Naive B cell (primary cell): ENCODE results near the gene CLDND2. TPM values are rescaled to one million over a fixed set of nuclear protein-coding genes. Genes with fewer than 3 reads are reported as not detected.

Experiments used
- ATAC-seq, 2 donors: fragments of 150-1000 bp; cut with Tn5 transposase; 2 replicates each; pipeline ENCODE4 v1.10.0; 2021; ENCODE audit warnings: low read depth in 2 of 2, mild to moderate bottlenecking in 2 of 2, moderate library complexity in 2 of 2
- DNase-seq: peaks from one replicate; pipeline ENCODE4 v3.0.0; 2022
- H3K27ac Mint-ChIP-seq, 6 donors: one replicate each; pipeline ENCODE4 v1.8.0; 2020 to 2022; ENCODE audit warnings: mild to moderate bottlenecking in 6 of 6, mixed read lengths in 6 of 6, moderate library complexity in 5 of 6, inconsistent platforms in 2 of 6
- H3K27me3 Mint-ChIP-seq, 3 donors: one replicate each; pipeline ENCODE4 v1.8.0; 2021 to 2022; ENCODE audit warnings: mixed read lengths in 3 of 3, mild to moderate bottlenecking in 1 of 3
- H3K36me3 Mint-ChIP-seq, 2 donors: one replicate each; pipeline ENCODE4 v1.8.0; 2020 to 2022; ENCODE audit warnings: mixed read lengths in 2 of 2, inconsistent platforms in 1 of 2, mild to moderate bottlenecking in 1 of 2
- H3K4me1 Mint-ChIP-seq, 3 donors: one replicate each; pipeline ENCODE4 v1.8.0; 2020 to 2022; ENCODE audit warnings: mixed read lengths in 3 of 3, inconsistent platforms in 1 of 3, mild to moderate bottlenecking in 1 of 3, moderate library complexity in 1 of 3
- H3K4me3 Mint-ChIP-seq, 8 donors: one replicate each; pipeline ENCODE4 v1.8.0; 2020 to 2022; ENCODE audit warnings: mild to moderate bottlenecking in 8 of 8, mixed read lengths in 8 of 8, moderate library complexity in 8 of 8, inconsistent platforms in 2 of 8
- H3K9me3 Mint-ChIP-seq, 7 donors: one replicate each; pipeline ENCODE4 v1.8.0; 2020 to 2022; ENCODE audit warnings: mixed read lengths in 7 of 7, mild to moderate bottlenecking in 5 of 7, inconsistent platforms in 2 of 7, moderate library complexity in 1 of 7
- polyA plus RNA-seq, 6 donors: library from polyadenylated mRNA; unstranded; fragments of 300-500 nt; fragmentation: Illumina TruSeq; gene quantifications; one replicate each; pipeline ENCODE4 v1.2.3, GENCODE V29; 2021; ENCODE audit warnings: low read depth in 6 of 6

Gene CLDND2
- polyA plus RNA-seq, 6 donors from 2014 or later, result 0.46 to 1.2 TPM; not detected in 4

DNA sequence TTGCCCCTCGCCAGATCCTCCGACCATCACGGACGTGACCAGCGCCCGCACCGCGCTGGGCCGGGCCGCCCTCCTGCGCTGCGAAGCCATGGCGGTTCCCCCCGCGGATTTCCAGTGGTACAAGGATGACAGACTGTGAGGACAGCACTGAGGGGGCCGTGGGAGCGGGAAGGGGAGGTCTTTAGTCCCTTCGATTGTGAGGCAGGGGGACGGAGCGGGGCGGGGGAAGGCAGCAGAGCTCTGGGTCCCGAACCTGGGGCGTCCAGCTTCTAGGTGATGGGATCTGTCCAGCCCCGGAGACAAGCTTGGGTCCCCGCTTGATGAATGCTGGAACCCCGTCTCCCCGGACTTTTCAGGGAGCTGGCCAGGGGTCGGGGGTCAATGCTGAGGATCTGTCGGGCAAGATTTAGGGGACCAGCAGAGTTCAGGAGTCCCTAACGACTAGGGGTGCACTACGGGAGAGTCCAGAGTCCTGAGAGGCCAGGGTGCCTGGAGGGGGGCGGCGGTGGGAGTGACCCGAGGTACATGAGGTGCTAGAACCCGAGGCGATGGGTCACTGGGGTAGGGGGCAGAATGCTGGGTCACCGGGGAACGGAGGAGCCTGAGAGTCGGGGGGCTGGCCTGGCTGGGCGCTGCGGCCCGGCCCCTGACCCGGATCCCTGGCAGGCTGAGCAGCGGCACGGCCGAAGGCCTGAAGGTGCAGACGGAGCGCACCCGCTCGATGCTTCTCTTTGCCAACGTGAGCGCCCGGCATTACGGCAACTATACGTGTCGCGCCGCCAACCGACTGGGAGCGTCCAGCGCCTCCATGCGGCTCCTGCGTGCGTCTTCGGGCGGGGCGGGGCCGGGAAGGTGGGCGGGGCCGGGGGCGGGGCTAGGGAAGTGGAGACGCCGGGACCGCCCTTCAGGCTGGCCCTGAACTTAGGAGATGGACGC is 41.5 kb downstream of the CLDND2 start:
- DNase-seq (peak; percentile 12), ATAC-seq (peak; percentile 67 to 71)
- Mint-ChIP-seq H3K27ac (peak overlapping the region in 1 of 6 donors; percentile 65), H3K36me3 (peaks cover 13 to 25% of the 10 kb centered on the region in 2 donors), H3K27me3 (peaks cover 52 to 93% (median 88%) of the 10 kb centered on the region in 3 donors), H3K9me3 (peaks cover 4 to 18% (median 5%) of the 10 kb centered on the region in 7 donors), H3K4me3 (peak overlapping the region in 6 of 8 donors; percentile 37 to 75 (median 64)), H3K4me1 (peaks cover 8 to 9% (median 8%) of the 10 kb centered on the region in 3 donors)

DNA sequence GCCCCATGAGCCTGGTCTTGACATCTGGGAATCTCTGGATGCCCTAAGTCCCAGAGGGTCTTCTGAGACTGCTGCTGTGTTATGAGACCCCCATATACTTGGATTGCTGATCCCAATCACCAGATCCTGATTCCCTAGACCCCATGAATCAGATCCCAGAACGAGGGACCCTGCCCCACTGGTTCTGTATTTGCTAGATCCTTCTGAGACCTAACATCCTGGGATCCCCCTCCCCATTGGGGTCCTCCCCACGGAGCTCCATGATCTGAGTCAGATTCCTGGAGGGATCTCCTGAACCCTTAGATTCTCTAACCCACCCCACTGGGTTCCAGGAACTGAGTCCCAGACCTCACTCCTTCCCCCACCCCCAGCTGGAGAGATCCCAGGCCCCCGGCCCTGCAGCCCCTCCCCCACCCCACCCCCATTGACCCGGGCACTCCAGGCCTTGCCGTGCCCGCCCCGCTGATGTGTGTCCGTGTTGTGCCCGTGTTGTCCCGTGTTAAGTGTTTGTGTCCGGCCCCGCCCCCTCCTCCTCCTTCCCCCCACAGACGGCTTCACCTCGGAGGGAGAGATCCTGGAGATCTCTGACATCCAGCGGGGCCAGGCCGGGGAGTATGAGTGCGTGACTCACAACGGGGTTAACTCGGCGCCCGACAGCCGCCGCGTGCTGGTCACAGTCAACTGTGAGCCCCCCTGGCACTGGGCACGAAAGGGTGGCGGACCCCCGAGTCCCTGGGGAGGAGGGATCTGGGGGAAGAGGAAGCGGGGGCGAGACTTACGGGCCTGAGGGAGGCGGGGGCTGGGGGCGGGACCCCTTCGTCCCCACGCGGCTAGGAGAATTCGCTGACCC is 42.4 kb downstream of the CLDND2 start:
- Mint-ChIP-seq H3K4me3 (peak overlapping the region in 4 of 8 donors; percentile 37 to 46 (median 42)), H3K27me3 (peaks cover 47 to 93% (median 88%) of the 10 kb centered on the region in 3 donors), H3K27ac (peak overlapping the region in 1 of 6 donors; percentile 63)

DNA sequence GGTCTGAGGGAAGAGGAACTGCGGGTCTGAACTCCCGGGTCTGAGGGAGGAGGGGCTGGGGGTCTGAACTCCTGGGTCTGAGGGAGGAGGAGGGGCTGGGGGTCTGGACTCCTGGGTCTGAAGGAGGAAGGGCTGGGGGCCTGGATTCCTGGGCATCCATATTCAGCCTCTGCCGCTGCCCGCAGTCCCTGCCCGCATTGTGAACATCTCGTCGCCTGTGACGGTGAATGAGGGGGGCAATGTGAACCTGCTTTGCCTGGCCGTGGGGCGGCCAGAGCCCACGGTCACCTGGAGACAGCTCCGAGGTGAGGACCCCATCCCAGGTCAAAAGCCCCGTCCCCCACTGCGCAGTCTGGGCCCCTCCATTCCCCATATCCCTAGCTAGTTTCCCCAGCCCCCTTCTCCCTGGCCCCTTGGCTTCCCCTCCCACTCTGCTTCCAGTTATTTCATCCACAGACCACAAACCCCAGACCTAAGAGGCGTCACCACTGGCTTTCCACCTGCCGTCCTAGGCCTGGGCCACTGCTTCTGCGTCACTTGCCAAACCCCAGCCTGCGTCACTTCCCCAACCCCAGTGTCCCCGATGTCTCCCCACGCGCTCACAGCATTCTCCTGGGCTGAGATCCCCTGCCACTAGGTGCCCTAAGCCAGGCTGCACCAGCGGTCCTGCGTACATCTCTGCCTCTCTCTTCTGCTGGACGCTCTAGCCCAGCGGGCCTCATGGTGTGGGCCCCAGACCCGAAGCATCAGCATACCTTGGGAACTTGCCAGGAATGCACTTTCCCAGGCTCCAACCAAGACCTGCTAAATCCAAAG is 43.4 kb downstream of the CLDND2 start:
- H3K4me3 Mint-ChIP-seq, result peak overlapping the region in 2 of 8 donors; percentile 44 to 46
- peak; percentile 45 to 60 for ATAC-seq
- peaks cover under 1 to 17% of the 10 kb centered on the region in 2 donors for H3K36me3 Mint-ChIP-seq
- H3K4me1 Mint-ChIP-seq, result peaks cover 8 to 9% (median 8%) of the 10 kb centered on the region in 3 donors
- H3K27me3 Mint-ChIP-seq, result peaks cover 47 to 88% (median 83%) of the 10 kb centered on the region in 3 donors
- peak overlapping the region in 1 of 6 donors; percentile 7 for H3K27ac Mint-ChIP-seq
- peaks cover under 1 to 7% (median 4%) of the 10 kb centered on the region in 7 donors for H3K9me3 Mint-ChIP-seq
- no peak for DNase-seq

More for the DNA sequence above, 42.4 kb downstream of the CLDND2 start:
- DNase-seq, result no peak
- peaks cover 8 to 9% (median 8%) of the 10 kb centered on the region in 3 donors for H3K4me1 Mint-ChIP-seq
- no peak for ATAC-seq
- peaks cover 4 to 18% (median 6%) of the 10 kb centered on the region in 7 donors for H3K9me3 Mint-ChIP-seq
- H3K36me3 Mint-ChIP-seq, result peaks cover 8 to 18% of the 10 kb centered on the region in 2 donors

DNA sequence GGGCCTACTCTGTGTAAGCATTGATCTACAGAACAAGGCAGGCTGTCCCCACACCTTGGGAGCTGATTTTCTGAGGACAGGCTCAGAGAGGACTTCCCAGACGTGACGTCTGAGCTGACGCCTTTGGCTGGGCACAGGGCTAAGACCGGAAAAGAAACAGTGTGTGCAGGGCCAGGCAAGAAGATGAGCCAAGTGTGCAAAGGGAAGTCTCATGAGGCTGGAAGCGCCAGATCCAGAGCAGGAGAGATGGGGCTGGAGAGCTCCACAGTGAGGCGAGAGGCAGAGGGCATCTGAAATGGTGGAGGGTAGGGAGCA is 44.7 kb downstream of the CLDND2 start:
- DNase-seq (no peak), ATAC-seq (no peak)
- Mint-ChIP-seq H3K9me3 (peaks cover under 1 to 7% (median 4%) of the 10 kb centered on the region in 7 donors), H3K4me3 (no peak overlapping the region), H3K36me3 (peaks cover 0 to 17% of the 10 kb centered on the region in 2 donors), H3K27me3 (peaks cover 45 to 86% (median 80%) of the 10 kb centered on the region in 3 donors), H3K27ac (no peak overlapping the region), H3K4me1 (peaks cover 4 to 8% (median 8%) of the 10 kb centered on the region in 3 donors)

DNA sequence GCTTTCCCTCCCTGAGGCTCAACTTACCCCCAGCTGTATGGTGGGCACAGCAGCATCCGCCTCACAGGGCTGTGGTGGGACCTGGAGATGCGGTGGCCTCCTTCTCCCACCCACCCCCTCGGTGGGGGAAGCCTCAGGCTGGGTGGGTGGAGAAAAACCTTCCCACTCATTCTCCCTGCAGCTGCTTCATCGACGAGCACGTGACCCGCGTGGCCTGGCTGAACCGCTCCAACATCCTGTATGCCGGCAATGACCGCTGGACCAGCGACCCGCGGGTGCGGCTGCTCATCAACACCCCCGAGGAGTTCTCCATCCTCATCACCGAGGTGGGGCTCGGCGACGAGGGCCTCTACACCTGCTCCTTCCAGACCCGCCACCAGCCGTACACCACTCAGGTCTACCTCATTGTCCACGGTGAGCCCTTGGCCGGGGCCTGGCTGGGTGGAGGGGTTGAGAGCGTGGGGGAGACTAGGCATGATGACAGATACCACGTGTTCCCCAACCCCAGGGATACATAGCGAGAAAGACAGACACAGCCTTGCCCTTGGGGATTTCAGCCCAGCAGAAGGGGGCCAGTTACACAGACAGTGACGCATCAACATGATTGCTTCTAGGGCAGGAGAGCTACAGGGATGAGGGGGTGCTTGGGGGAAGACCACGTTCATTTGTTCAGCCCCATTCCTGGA is 45.2 kb downstream of the CLDND2 start:
- no peak for ATAC-seq
- Mint-ChIP-seq H3K27ac (peak overlapping the region in 1 of 6 donors; percentile 25), H3K4me3 (no peak overlapping the region), H3K9me3 (peaks cover 2 to 7% (median 4%) of the 10 kb centered on the region in 7 donors), H3K36me3 (peaks cover 0 to 17% of the 10 kb centered on the region in 2 donors), H3K4me1 (peaks cover 4 to 8% (median 8%) of the 10 kb centered on the region in 3 donors), H3K27me3 (peaks cover 47 to 84% (median 77%) of the 10 kb centered on the region in 3 donors)
- no peak for DNase-seq

DNA sequence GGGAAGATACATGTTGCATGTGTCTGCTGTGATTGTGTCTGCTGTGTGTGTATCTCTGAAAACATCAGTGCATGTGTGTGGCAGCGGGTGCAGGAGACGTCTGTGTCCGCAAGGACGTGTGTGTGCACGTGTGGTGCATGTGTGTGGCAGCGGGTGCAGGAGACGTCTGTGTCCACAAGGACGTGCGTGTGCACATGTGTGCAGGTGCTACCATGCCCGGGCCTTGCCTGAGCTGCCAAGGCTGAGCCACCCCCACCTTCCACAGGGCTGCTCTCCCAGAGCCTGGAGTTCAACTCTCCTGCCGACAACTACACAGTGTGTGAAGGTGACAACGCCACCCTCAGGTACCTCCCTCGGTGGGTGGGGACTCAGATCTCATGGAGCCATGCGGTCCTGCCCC is 47.0 kb downstream of the CLDND2 start:
- H3K4me1 Mint-ChIP-seq, result peaks cover 0 to 1% (median 0%) of the 10 kb centered on the region in 3 donors
- H3K27ac Mint-ChIP-seq, result peak overlapping the region in 1 of 6 donors; percentile 49
- H3K4me3 Mint-ChIP-seq, result no peak overlapping the region
- H3K9me3 Mint-ChIP-seq, result peaks cover 1 to 6% (median 4%) of the 10 kb centered on the region in 7 donors
- H3K27me3 Mint-ChIP-seq, result peaks cover 42 to 70% (median 65%) of the 10 kb centered on the region in 3 donors
- DNase-seq (no peak), ATAC-seq (no peak)
- peaks cover 0 to 10% of the 10 kb centered on the region in 2 donors for H3K36me3 Mint-ChIP-seq

DNA sequence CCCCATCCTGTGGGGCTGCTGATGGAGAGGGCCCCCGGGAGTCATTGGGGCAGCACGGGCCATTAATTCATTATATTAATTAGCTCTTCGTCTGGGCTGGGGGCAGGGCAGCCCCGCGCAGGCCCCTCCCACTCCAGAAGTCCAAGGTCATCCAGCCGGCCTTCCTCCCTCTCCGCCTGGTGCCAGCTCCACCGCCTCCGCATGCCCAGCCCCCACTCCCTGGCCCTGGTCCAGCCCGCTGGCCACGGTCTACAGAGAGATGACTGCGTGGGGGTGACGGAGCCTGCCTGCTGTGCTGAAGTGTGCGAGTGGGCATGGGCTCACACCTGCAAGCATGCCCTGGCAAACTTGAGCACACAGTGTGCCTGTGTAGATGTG is 48.5 kb downstream of the CLDND2 start:
- peaks cover 1 to 8% (median 4%) of the 10 kb centered on the region in 7 donors for H3K9me3 Mint-ChIP-seq
- H3K27ac Mint-ChIP-seq, result no peak overlapping the region
- H3K36me3 Mint-ChIP-seq, result peaks cover 3 to 14% of the 10 kb centered on the region in 2 donors
- no peak for ATAC-seq
- H3K27me3 Mint-ChIP-seq, result peaks cover 44 to 58% (median 58%) of the 10 kb centered on the region in 3 donors
- DNase-seq, result no peak
- no peaks in the 10 kb centered on the region for H3K4me1 Mint-ChIP-seq
- H3K4me3 Mint-ChIP-seq, result no peak overlapping the region

DNA sequence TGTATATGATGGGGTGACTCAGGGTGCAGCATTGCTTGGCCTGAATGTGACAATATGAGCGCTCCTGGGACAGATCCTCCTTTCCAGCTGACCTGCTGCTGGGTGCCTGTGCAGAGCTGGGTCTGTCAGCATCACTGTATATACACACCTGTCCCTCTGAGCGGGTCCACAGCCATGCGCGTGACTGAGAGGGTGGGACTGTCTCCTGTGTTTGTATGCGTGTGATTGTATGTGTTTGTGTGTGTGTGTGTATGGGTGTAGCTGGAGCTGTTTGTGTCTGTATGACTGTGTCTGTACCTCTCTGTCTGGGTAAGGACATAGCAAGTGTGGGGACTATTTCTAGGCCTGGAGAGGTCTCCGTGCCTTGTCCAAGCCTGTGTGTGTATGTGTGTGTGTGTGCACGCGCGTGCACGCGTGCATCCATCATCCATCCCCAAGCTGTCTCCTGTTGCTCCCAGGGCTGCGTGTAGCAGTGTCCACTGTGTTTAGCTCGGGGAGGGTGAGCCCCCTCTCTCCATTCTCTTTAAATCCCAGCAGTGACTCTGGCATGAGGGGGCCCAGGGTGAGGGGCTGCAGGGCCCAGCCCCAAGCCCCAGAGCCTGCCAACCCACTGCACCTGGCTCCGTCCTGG is 49.0 kb downstream of the CLDND2 start:
- H3K36me3 Mint-ChIP-seq, result peaks cover 5 to 19% of the 10 kb centered on the region in 2 donors
- no peak overlapping the region for H3K27ac Mint-ChIP-seq
- peaks cover 1 to 13% (median 6%) of the 10 kb centered on the region in 7 donors for H3K9me3 Mint-ChIP-seq
- ATAC-seq (no peak), DNase-seq (no peak)
- no peaks in the 10 kb centered on the region for H3K4me1 Mint-ChIP-seq
- H3K27me3 Mint-ChIP-seq, result peaks cover 45 to 58% (median 58%) of the 10 kb centered on the region in 3 donors
- H3K4me3 Mint-ChIP-seq, result no peak overlapping the region

DNA sequence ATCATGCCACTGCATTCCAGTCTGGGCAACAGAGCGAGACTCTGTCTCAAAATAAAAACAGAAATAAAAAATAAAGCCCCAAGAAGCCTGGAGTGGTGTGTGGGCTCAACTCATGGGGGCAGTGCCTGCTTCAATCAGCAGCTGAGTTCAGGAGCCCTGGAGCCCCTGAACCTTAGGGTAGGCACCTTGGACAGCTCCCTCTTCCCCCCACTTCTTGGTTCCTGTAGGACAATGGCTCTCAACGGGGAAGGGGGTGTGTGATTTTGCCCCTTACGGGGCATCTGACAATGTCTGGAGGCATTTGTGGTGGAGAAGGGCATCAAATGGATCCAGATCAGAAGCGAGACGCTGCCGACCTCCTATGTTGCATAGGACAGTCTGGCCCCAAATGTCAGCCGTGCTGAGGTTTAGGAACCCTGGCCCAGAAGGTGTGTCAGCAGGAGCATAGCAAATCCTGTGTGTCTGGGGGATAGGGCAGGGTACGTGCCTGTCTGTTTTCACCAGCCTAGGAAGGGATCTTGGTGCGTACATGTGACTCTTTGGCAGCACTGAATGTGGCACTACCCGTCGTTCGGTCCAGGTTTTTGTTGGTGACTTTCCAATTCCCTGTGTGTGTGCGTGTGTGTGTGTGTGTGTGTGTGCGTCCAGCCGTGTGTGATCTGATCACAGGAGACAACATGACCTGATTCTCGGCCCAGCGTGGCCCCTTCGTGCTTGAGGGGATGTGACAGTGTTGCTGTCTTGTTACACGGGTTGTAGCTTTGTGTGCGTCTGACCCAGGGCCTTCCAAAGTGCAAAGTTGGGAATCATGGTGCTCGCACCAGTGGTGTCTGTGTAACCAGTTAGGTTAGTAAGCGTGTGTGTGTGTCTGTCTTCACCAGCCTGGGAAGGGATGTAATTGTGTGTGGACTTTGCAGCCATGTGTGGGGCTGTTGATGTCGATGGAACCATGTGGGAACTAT is 49.8 kb downstream of the CLDND2 start:
- peaks cover 3 to 17% (median 8%) of the 10 kb centered on the region in 7 donors for H3K9me3 Mint-ChIP-seq
- H3K4me1 Mint-ChIP-seq, result peaks cover 0 to 7% (median 3%) of the 10 kb centered on the region in 3 donors
- H3K36me3 Mint-ChIP-seq, result peaks cover 5 to 21% of the 10 kb centered on the region in 2 donors
- H3K27ac Mint-ChIP-seq, result no peak overlapping the region
- no peak overlapping the region for H3K4me3 Mint-ChIP-seq
- ATAC-seq (no peak), DNase-seq (no peak)
- H3K27me3 Mint-ChIP-seq, result peaks cover 41 to 57% (median 54%) of the 10 kb centered on the region in 3 donors

DNA sequence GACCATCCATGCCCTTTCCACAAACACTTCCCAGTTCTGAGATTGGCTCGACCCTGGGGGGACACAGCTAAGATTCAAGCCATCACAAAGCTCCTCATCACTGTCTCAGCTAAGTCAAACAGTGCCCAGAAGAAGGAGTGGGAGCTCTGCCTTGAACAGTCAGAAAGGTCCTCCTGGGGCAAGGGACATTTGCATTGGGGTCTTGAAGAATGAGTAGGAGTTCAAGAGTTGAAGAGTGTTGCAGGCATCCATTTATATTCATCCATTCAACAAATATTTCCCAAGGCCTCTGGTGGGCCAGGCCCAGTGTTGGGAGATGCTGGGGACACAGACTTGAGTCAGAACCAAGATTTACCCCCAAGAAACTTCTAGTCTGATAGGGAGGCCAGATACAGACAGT is 50.8 kb downstream of the CLDND2 start:
- Mint-ChIP-seq H3K4me3 (no peak overlapping the region), H3K27ac (peak overlapping the region in 1 of 6 donors; percentile 35), H3K9me3 (peaks cover 4 to 17% (median 8%) of the 10 kb centered on the region in 7 donors), H3K27me3 (peaks cover 46 to 57% (median 52%) of the 10 kb centered on the region in 3 donors), H3K4me1 (peaks cover 4 to 13% (median 12%) of the 10 kb centered on the region in 3 donors), H3K36me3 (peaks cover 5 to 20% of the 10 kb centered on the region in 2 donors)
- no peak for DNase-seq
- no peak for ATAC-seq

DNA sequence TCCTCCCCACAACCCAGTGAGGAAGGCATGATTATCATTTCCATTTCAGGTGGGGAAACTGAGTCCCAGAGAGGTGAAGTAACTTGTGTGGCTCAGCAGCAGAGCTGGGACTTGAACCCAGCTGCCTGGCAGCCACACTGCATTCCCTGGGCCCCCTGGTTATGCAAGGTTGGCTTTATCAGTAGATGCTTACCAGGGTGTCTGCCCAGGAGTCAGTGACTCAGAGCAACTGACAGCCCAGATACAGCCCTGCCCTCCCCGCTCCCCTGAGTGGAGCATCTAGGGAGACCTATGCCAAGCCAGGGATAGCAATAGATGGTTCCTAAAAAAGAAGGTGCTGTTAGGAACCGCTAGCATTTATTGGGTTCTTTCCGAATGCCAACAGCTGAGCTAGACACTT is 51.4 kb downstream of the CLDND2 start:
- Mint-ChIP-seq H3K27ac (peak overlapping the region in 1 of 6 donors; percentile 76), H3K4me1 (peaks cover 6 to 14% (median 14%) of the 10 kb centered on the region in 3 donors), H3K36me3 (peaks cover 5 to 14% of the 10 kb centered on the region in 2 donors), H3K4me3 (no peak overlapping the region), H3K9me3 (peaks cover 1 to 17% (median 8%) of the 10 kb centered on the region in 7 donors), H3K27me3 (peaks cover 45 to 55% (median 52%) of the 10 kb centered on the region in 3 donors)
- DNase-seq (no peak), ATAC-seq (no peak)
